Liver (tissue), 3 donors: ENCODE results near the gene HSDL2.

ENCODE experiments used
- EGR1 ChIP-seq, 2 donors: IDR thresholded peaks; 2 replicates each; pipeline ENCODE4 v1.6.1; 2016 to 2018; ENCODE audit warnings: antibody characterized with exemption in 2 of 2, low read depth in 2 of 2
- FOXA1 ChIP-seq: IDR thresholded peaks from 2 replicates; pipeline ENCODE4 v1.6.1; 2016; ENCODE audit warnings: antibody characterized with exemption
- JUND ChIP-seq, 2 donors: IDR thresholded peaks; 2 replicates each; pipeline ENCODE4 v1.6.1; 2016; ENCODE audit warnings: antibody characterized with exemption in 2 of 2
- RAD21 ChIP-seq, 2 donors: IDR thresholded peaks; 2 replicates each; pipeline ENCODE4 v1.6.1; 2016; ENCODE audit warnings: antibody characterized with exemption in 2 of 2, mild to moderate bottlenecking in 2 of 2
- SP1 ChIP-seq: IDR thresholded peaks from 2 replicates; pipeline ENCODE4 v1.6.1; 2018; ENCODE audit warnings: antibody characterized with exemption, mild to moderate bottlenecking
- TAF1 ChIP-seq: conservative IDR thresholded peaks from 2 replicates; pipeline ENCODE4 v1.6.1; 2016; ENCODE audit warnings: antibody characterized with exemption, mild to moderate bottlenecking
- YY1 ChIP-seq: IDR thresholded peaks from 2 replicates; pipeline ENCODE4 v1.6.1; 2016; ENCODE audit warnings: antibody characterized with exemption, mild to moderate bottlenecking
- TF ChIP-seq, protein P1 (sequence below): fragments of 150-350 bp; IDR thresholded peaks from 2 replicates; pipeline ENCODE4 v1.5.1; 2017; ENCODE audit warnings: improper control_type of control experiment, low read depth, low read length; ENCODE audit not compliant: missing input control
- TF ChIP-seq, protein P2 (sequence below): IDR thresholded peaks from 2 replicates; pipeline ENCODE4 v1.6.1; 2016; ENCODE audit warnings: antibody characterized with exemption, mild to moderate bottlenecking
- donor health status: healthy.
- donor health status: healthy.

DNA sequence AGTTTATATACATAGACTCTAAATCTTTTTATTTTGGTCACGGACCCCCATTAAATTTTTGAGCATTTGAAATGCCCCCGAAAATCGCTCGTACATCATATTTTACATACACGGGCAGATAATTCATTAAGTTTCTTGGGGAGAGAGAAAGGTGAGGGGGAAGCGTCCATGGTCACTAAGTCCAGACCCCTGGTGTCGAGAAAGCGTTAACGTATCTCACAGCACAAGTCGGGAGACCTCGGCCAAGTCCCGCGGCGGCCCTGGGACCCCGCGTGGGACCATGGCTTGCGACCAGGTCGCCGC, 47.3 kb upstream of the HSDL2 start:
- TF ChIP-seq YY1 (no peak), EGR1 (IDR thresholded peaks at IDR 0.05; ENCODE audit: low read depth in 2 of 2) (no peak), SP1 (no peak), RAD21 (IDR thresholded peaks at IDR 0.05) (no peak), FOXA1 (no peak), TAF1 (no peak), JUND (IDR thresholded peaks at IDR 0.05) (no peak)
- TF ChIP-seq, protein P1, sequence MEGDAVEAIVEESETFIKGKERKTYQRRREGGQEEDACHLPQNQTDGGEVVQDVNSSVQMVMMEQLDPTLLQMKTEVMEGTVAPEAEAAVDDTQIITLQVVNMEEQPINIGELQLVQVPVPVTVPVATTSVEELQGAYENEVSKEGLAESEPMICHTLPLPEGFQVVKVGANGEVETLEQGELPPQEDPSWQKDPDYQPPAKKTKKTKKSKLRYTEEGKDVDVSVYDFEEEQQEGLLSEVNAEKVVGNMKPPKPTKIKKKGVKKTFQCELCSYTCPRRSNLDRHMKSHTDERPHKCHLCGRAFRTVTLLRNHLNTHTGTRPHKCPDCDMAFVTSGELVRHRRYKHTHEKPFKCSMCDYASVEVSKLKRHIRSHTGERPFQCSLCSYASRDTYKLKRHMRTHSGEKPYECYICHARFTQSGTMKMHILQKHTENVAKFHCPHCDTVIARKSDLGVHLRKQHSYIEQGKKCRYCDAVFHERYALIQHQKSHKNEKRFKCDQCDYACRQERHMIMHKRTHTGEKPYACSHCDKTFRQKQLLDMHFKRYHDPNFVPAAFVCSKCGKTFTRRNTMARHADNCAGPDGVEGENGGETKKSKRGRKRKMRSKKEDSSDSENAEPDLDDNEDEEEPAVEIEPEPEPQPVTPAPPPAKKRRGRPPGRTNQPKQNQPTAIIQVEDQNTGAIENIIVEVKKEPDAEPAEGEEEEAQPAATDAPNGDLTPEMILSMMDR = no peak
- TF ChIP-seq, protein P2, sequence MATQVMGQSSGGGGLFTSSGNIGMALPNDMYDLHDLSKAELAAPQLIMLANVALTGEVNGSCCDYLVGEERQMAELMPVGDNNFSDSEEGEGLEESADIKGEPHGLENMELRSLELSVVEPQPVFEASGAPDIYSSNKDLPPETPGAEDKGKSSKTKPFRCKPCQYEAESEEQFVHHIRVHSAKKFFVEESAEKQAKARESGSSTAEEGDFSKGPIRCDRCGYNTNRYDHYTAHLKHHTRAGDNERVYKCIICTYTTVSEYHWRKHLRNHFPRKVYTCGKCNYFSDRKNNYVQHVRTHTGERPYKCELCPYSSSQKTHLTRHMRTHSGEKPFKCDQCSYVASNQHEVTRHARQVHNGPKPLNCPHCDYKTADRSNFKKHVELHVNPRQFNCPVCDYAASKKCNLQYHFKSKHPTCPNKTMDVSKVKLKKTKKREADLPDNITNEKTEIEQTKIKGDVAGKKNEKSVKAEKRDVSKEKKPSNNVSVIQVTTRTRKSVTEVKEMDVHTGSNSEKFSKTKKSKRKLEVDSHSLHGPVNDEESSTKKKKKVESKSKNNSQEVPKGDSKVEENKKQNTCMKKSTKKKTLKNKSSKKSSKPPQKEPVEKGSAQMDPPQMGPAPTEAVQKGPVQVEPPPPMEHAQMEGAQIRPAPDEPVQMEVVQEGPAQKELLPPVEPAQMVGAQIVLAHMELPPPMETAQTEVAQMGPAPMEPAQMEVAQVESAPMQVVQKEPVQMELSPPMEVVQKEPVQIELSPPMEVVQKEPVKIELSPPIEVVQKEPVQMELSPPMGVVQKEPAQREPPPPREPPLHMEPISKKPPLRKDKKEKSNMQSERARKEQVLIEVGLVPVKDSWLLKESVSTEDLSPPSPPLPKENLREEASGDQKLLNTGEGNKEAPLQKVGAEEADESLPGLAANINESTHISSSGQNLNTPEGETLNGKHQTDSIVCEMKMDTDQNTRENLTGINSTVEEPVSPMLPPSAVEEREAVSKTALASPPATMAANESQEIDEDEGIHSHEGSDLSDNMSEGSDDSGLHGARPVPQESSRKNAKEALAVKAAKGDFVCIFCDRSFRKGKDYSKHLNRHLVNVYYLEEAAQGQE = no peak
